ENCODE results near the gene CELA3A. TPM values are rescaled to one million over a fixed set of nuclear protein-coding genes. Genes with fewer than 3 reads are reported as not detected.
"Not testable (repeated sequence)": the region's sequence is repeated elsewhere in the genome, so short reads cannot be mapped to it uniquely, and the experiment has no call there.

CELA3A gene
- total RNA-seq, 1 experiment from 2014 or later = not detected

GRCh38 chr1:21981253-21981652 lies 20.2 kb upstream of the CELA3A start:
- not testable (repeated sequence) for DNase-seq (ENCODE audit: low read depth)

- not testable (repeated sequence) for DNase-seq (ENCODE audit: low read depth)
Observed at GRCh38 chr1:21982122-21982521, 19.3 kb upstream of the CELA3A start.

GRCh38 chr1:21983539-21983938 lies 17.9 kb upstream of the CELA3A start:
- DNase-seq (ENCODE audit: low read depth) = not testable (repeated sequence)

- DNase-seq (ENCODE audit: low read depth) = not testable (repeated sequence)
Observed at GRCh38 chr1:21985893-21986292, 15.6 kb upstream of the CELA3A start.

- DNase-seq (ENCODE audit: low read depth) = not testable (repeated sequence)
Observed at GRCh38 chr1:21986386-21986785, 15.1 kb upstream of the CELA3A start.

GRCh38 chr1:21989672-21990393 lies 11.6 kb upstream of the CELA3A start:
- DNase-seq (ENCODE audit: low read depth) = not testable (repeated sequence)

- DNase-seq (ENCODE audit: low read depth) = not testable (repeated sequence)
Observed at GRCh38 chr1:21992186-21992585, 9.3 kb upstream of the CELA3A start.

- not testable (repeated sequence) for DNase-seq (ENCODE audit: low read depth)
Observed at GRCh38 chr1:21994716-21995115, 6.7 kb upstream of the CELA3A start.

- not testable (repeated sequence) for DNase-seq (ENCODE audit: low read depth)
Observed at GRCh38 chr1:21996663-21996970, 4.8 kb upstream of the CELA3A start.

GRCh38 chr1:21997891-21998623 lies 3.4 kb upstream of the CELA3A start:
- DNase-seq (ENCODE audit: low read depth) = peak; percentile 27

GRCh38 chr1:21998624-21999294 lies 2.7 kb upstream of the CELA3A start:
- not testable (repeated sequence) for DNase-seq (ENCODE audit: low read depth)

- not testable (repeated sequence) for DNase-seq (ENCODE audit: low read depth)
Observed at GRCh38 chr1:21999645-22000044, 1.8 kb upstream of the CELA3A start.

GRCh38 chr1:22002461-22002860 lies 1.0 kb downstream of the CELA3A start:
- DNase-seq (ENCODE audit: low read depth) = not testable (repeated sequence)

GRCh38 chr1:22002875-22003274 lies 1.4 kb downstream of the CELA3A start:
- DNase-seq (ENCODE audit: low read depth) = not testable (repeated sequence)

GRCh38 chr1:22003959-22004358 lies 2.5 kb downstream of the CELA3A start:
- DNase-seq (ENCODE audit: low read depth) = not testable (repeated sequence)

- DNase-seq (ENCODE audit: low read depth) = peak; percentile 48
Observed at GRCh38 chr1:22005261-22006149, 4.0 kb downstream of the CELA3A start.

- DNase-seq (ENCODE audit: low read depth) = not testable (repeated sequence)
Observed at GRCh38 chr1:22006736-22007135, 5.3 kb downstream of the CELA3A start.

- DNase-seq (ENCODE audit: low read depth) = not testable (repeated sequence)
Observed at GRCh38 chr1:22007262-22007661, 5.8 kb downstream of the CELA3A start.

GRCh38 chr1:22009566-22009965 lies 8.1 kb downstream of the CELA3A start:
- DNase-seq (ENCODE audit: low read depth) = not testable (repeated sequence)

GRCh38 chr1:22012752-22013151 lies 11.3 kb downstream of the CELA3A start:
- not testable (repeated sequence) for DNase-seq (ENCODE audit: low read depth)

- not testable (repeated sequence) for DNase-seq (ENCODE audit: low read depth)
Observed at GRCh38 chr1:22014575-22015206, 13.2 kb downstream of the CELA3A start.

Measured in M059J (cell line).